NCI-H345 treated with DMSO at 0.1 percent for 48 hours (cell line): ENCODE data around the gene ITPRIP.

Experiments
- DNase-seq: peaks from one replicate; lab custom pipeline; 2025; ENCODE audit not compliant: unreplicated experiment; lab: John Stamatoyannopoulos, UW

Gene ITPRIP, protein sequence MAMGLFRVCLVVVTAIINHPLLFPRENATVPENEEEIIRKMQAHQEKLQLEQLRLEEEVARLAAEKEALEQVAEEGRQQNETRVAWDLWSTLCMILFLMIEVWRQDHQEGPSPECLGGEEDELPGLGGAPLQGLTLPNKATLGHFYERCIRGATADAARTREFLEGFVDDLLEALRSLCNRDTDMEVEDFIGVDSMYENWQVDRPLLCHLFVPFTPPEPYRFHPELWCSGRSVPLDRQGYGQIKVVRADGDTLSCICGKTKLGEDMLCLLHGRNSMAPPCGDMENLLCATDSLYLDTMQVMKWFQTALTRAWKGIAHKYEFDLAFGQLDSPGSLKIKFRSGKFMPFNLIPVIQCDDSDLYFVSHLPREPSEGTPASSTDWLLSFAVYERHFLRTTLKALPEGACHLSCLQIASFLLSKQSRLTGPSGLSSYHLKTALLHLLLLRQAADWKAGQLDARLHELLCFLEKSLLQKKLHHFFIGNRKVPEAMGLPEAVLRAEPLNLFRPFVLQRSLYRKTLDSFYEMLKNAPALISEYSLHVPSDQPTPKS

DNA sequence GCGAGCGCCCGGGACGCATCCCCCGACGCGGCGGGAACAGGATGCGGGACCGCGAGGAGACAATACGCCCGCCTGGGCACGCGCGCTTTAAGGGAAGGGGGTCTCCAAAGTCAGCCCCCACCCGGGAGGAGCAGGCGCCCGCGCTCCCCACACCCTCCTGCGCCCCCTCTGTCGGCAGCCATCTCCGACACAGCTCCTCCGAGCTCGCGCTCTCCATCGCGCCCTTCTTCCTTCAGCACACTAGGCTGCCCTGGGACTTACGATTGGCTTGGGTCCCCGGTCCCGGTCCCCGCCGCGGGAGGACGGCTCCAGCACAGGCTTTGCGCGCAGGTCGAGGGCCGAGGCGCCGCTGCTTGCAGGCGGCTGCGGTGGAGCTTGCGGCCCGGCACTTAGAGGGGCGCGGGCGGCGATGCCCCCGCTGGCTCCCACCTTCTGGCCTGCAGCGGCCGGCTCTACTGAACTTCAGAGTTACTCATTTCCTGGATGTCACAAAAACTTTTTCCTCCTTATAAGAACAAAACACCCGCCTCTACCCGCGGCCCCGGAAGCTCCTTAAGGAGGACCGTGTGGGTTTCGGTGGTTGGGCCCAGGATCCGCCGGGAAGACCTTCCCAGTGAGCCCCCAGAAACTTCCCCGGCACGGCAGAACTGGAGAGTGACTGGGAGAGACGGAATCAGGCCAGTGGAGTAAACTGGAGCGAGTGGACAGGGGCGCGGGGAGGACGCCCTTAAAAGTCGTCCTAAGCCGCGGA, at the start of gene ITPRIP:
ITPRIP (minus strand) TSS at position 481 of the 751 bp plus-strand sequence. CDS start 22,414 bp downstream, outside the sequence.
- DNase-seq, result no peak

DNA sequence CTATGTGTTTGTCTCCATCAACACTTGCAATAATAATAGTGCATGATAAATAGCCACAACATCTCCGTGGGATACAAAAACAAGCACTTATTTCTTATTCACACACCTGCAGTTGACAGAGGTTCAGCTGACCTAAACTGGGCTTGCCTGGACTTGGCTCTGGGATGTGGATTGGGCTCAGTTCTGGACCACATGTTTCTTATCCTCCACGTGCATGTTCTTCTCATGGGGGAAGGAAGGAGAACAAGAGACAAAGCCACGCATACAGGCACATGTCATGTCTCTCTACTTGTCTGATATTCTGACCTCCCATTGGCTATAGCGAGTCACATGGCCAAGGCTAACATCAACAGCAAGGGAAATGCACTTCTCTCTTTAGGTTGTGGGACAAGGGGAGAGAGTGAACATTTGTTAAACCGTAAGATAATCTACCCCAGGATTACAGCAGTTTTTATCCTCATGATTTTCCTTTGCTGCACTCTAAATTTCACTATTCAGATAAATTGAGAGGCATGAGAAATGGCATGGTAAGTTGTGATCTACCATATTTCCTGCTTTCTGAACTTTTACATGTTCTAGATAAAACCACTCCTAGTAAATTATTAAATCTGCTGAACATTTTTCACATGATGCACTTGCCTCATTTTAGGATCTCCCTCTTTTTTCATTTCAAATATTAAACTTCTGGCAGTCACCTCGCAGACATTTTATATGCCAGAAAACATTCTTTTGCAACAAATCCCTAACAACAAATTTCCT, 49.0 kb upstream of the ITPRIP start:
- no peak for DNase-seq

DNA sequence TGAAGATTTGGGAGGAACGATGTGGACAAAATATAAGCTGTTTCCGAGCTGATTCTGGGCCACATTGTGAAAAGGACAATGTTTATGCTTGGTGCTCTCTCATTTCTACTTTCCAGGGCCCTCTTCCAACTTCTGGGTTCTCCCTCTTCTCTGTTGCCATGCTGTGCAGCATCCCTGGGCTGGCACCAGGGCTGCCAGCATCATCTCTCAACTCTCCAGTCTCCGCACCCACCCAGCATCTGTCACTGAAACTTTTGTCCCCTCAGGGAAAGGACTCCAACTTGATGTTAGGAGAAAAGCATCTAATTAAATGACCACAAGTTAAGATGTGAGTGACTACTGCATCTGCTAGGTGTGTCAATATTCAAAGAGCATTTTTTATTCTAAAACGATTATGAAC, 42.1 kb upstream of the ITPRIP start:
- no peak for DNase-seq

DNA sequence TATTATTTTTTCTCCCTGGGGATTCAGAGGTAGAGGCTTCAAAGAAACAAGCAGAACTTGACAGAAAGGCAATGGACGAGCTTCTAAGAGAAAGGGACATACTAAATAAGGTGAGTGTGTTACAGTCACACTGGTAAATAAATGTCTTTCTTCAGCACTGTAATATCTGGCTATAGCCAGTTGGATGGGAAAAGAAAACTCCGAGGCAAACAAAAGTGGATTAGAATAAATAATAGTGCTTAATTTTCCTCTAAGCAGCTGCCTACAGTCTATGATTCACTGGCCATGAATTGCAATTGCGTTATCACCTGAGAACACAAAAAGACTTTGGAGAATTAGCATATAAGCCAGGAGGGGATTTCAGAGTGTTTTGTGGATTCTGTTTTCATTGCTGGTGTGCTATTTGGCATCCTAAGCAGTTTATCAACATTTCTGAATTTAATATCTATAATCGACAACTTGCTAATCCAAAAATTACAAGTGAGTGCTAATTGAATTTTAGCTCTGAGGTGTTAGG, 38.6 kb upstream of the ITPRIP start:
- DNase-seq, result no peak

- DNase-seq, result no peak
Measured at GRCh38 chr10:104374591-104374990, 36.3 kb upstream of the ITPRIP start.

DNA sequence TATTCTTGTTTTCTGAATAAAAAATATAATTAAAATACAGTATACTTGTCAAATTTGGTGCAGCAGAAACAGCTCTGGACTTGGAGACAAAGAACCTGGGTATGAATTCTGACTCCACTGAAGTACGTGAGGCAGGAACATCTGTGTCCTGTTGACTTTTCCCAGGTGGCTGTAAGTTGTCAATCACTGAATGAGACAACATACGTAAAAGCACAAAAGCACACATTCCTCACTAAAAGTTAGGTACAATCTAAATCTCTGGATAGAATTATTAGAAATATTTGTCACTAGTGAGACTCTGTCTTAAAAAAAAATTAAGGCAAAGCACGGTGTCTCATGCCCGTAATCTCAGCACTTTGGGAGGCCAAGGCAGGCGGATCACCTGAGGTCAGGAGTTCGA, 33.5 kb upstream of the ITPRIP start:
- no peak for DNase-seq

GRCh38 chr10:104368381-104368780, 30.1 kb upstream of the ITPRIP start:
- DNase-seq, result no peak

- DNase-seq, result no peak
Measured at GRCh38 chr10:104367904-104368303, 29.6 kb upstream of the ITPRIP start.

- no peak for DNase-seq
Measured at GRCh38 chr10:104359811-104360210, 21.5 kb upstream of the ITPRIP start.

GRCh38 chr10:104353325-104354048, 15.2 kb upstream of the ITPRIP start, which contains the start of gene CFAP58:
Gene CFAP58, plus strand, starts transcription at chr10:104353833. Its CDS starts 65 bp downstream, at chr10:104353898.
- peak; percentile 87 for DNase-seq

DNA sequence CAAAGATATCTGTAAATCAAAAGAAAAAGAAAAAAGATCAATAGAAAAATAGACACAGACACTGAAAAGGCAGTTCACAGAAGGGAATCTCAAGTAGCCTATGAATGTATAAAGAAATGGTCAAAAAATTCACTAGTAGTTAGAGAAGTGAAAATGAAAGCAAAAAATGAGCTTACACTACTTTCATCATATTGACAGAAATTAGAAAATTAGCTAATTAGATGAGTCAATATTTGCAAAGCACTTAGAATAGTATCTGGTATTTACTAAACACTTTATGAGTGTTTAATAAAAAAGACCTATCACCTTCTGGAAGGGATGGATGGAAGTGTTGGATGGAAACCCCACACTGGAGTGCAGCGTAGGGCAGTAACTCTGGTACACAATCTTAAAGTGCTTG, 13.7 kb upstream of the ITPRIP start:
- no peak for DNase-seq

DNA sequence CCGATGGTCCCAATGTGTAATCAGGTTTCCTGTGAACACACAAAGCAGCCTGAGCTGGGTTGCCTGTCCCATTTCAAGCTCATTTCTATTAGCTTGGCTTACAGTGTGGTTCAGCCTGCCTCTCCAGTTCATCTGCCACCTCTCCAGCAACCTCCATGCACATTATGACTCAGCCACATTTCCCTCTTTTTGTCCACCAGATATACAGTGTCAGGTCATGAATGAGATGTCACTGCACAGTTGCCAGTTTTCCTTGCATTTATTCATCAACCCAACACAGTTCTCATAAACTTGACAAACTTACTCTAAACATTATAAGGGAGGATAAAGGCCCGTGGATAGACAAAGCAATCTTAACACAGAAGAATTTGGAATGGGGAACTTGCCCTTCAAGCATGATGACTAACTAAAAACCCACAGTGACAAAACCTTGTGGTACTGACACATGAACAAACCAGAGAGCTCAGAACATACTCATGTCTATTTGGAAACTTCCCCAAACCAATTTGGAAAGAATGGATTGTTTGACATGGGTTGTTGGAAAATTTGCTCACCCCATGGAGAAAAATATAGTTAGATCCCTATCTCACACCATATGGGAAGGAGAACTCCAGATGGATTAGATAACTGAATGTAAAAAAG, 12.9 kb upstream of the ITPRIP start:
- no peak for DNase-seq

DNA sequence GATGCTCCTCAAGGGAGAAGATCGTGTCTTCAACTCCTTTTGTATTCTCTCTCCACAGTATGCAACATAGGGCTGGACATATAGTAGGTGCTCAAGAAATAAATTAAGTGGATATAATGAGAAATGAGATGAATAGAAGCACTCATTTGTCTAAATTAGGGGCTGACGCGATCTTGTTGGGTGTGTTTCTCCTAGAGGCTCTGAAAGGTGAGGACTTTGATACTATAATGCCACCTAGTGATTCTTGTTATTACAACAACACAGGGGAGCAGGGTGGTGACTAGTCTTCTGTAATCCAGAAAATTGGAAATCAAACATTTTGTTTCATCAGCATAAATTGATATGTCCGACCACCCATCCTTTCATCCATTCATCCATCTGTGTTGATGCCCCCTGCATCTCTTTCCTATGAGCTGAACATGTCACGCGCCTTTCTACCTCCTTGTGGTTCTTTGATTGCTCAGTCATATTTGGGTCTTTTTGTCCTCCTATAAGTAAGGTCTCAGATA, 11.9 kb upstream of the ITPRIP start:
- DNase-seq, result peak; percentile 71

DNA sequence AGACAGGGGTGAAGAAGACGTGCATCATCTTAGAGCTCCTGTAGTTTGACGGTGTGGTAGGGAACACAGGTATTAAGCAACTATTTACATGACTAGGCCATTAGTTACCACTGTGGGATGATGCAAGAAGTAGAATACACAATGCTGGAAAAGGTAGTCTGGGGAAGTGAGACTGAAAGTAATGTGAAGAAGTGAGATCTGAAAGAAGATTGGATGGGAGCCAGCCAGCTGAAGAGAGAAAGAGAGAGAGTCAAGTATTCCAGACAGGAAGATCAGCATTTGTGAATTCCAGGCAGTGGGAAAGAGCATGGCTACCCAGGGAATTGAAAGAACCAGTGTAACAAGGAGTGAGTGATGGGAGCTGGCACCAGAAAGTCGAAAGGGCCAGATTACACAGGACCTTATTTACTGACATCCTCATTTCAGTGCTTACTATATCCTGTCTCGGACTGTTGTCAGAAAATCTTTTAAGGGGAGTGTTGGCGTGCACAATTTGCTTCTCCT, 11.4 kb upstream of the ITPRIP start:
- DNase-seq, result no peak

- DNase-seq, result no peak
Measured at GRCh38 chr10:104348601-104349000, 10.3 kb upstream of the ITPRIP start.

GRCh38 chr10:104347295-104348045, 9.2 kb upstream of the ITPRIP start:
- no peak for DNase-seq

- DNase-seq, result no peak
Measured at GRCh38 chr10:104345941-104346340, 7.7 kb upstream of the ITPRIP start.

DNA sequence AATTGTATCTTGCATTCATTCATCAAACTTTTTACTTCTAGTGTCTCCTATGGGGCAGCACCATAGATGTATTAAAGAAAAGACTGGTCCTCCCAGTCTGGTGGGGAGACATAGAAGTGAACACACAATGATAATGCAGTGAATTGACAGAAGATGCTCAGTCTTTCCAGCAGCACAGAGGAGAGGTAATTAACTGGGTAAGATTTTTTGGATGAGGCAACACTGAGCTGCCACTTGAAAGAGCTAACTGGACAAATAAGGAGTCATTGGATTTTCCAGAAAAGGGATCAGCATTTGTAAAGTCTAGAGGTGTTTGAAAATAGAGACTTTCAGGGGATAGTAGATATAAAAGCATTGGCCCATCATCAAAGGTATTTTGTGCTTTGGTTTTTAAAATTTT, 7.2 kb upstream of the ITPRIP start:
- DNase-seq, result no peak

DNA sequence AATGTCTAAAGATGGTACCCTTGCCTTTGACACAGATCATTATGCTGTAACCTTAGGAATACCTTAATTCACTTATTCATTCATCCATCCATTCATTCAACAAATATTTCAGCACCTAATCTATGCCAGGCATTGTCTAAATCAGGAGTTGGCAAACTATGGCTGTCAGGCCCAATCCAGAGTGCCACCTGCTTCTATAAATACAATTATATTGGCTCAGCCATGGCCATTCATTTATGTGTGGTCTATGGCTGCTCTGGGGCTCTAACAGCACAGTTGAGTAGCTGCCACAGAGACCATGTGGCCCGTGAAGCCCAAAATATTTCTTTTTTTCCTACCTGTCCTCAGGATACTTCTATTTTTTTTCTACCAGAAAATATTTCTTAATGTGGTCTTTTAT, 6.0 kb upstream of the ITPRIP start:
- DNase-seq, result no peak
